Thymus (tissue), 11 donors: ENCODE measurements around the gene CCDC183. TPM values are rescaled to one million over a fixed set of nuclear protein-coding genes. Genes with fewer than 3 reads are reported as not detected.

Experiments used
- DNase-seq, 9 donors: peaks; one replicate each; pipeline ENCODE4 v3.0.0-alpha.2; 2013; ENCODE audit warnings: low spot score in 9 of 9, low read depth in 6 of 9, missing footprints in 1 of 9
- H3K27ac ChIP-seq, 2 donors: one replicate each; pipeline ENCODE4 v1.5.1; 2013; ENCODE audit warnings: control low read depth in 1 of 2, low read depth in 1 of 2, low read length in 1 of 2, mild to moderate bottlenecking in 1 of 2, moderate library complexity in 1 of 2
- H3K27me3 ChIP-seq, 2 donors: one replicate each; pipeline ENCODE4 v1.5.1; 2013; ENCODE audit warnings: low read length in 1 of 2; ENCODE audit not compliant: control insufficient read depth in 2 of 2, insufficient read depth in 1 of 2
- H3K36me3 ChIP-seq, 2 donors: one replicate each; pipeline ENCODE4 v1.5.1; 2013; ENCODE audit warnings: low read length in 1 of 2, mild to moderate bottlenecking in 1 of 2, moderate library complexity in 1 of 2; ENCODE audit not compliant: control insufficient read depth in 2 of 2, insufficient read depth in 2 of 2
- H3K4me1 ChIP-seq, 2 donors: one replicate each; pipeline ENCODE4 v1.5.1; 2013; ENCODE audit warnings: low read length in 2 of 2; ENCODE audit not compliant: control insufficient read depth in 2 of 2, insufficient read depth in 2 of 2
- H3K4me3 ChIP-seq, 2 donors: one replicate each; pipeline ENCODE4 v1.5.1; 2013; ENCODE audit warnings: low read length in 2 of 2, control low read depth in 1 of 2, mild to moderate bottlenecking in 1 of 2
- H3K9me3 ChIP-seq, 2 donors: one replicate each; pipeline ENCODE4 v1.5.1; 2013; ENCODE audit warnings: low read length in 1 of 2, mild to moderate bottlenecking in 1 of 2; ENCODE audit not compliant: control insufficient read depth in 2 of 2, insufficient read depth in 1 of 2
- WGBS: extraction: QIAGEN DNeasy Blood & Tissue Kit; methylation state at CpG from one replicate; pipeline ENCODE4 v1.1.7; 2013; 5-methylcytosine and 5-hydroxymethylcytosine counted together
- polyA plus RNA-seq: library from polyadenylated mRNA; stranded (reverse); fragments of 200-250 nt; gene quantifications from one replicate; pipeline ENCODE4 v1.2.3, GENCODE V29; 2013
- total RNA-seq: library from RNA; stranded (reverse); fragments of 120-200 nt; gene quantifications from one replicate; pipeline ENCODE4 v1.2.4, GENCODE V29; 2013
- donor health status: healthy.

The CCDC183 gene
- total and polyA plus RNA-seq, 2 donors: 3.2 to 5.0 TPM

- peaks cover 59 to 69% of the 10 kb centered on the region in 2 donors for H3K36me3 ChIP-seq
- H3K27me3 ChIP-seq: peaks cover 0 to 4% of the 10 kb centered on the region in 2 donors
- H3K4me3 ChIP-seq: no peak overlapping the region
- H3K4me1 ChIP-seq: peaks cover 0 to 4% of the 10 kb centered on the region in 2 donors
- DNase-seq: no peak
- H3K27ac ChIP-seq: no peak overlapping the region
- H3K9me3 ChIP-seq: peaks cover 0 to 2% of the 10 kb centered on the region in 2 donors
- 98% methylated on average over 21 of the region's 21 CpGs for WGBS
Measured at GRCh38 chr9:136824496-136825225, 28.5 kb downstream of the CCDC183 start.

- no peak overlapping the region for H3K4me3 ChIP-seq
- H3K27me3 ChIP-seq: peaks cover 0 to 4% of the 10 kb centered on the region in 2 donors
- 96% methylated on average over 44 of the region's 44 CpGs for WGBS
- no peak overlapping the region for H3K27ac ChIP-seq
- peaks cover 0 to 2% of the 10 kb centered on the region in 2 donors for H3K9me3 ChIP-seq
- DNase-seq: no peak
- H3K36me3 ChIP-seq: peaks cover 68 to 78% of the 10 kb centered on the region in 2 donors
- peaks cover 0 to 4% of the 10 kb centered on the region in 2 donors for H3K4me1 ChIP-seq
Measured at GRCh38 chr9:136825295-136826187, 29.4 kb downstream of the CCDC183 start.

GRCh38 chr9:136826188-136826541 lies 30.0 kb downstream of the CCDC183 start:
- no peak for DNase-seq

GRCh38 chr9:136826703-136827582 lies 30.8 kb downstream of the CCDC183 start:
- WGBS: 97% methylated on average over 24 of the region's 24 CpGs
- Histone ChIP-seq H3K4me1 (no peaks in the 10 kb centered on the region), H3K36me3 (peaks cover 82 to 90% of the 10 kb centered on the region in 2 donors), H3K9me3 (peaks cover 0 to 2% of the 10 kb centered on the region in 2 donors), H3K27ac (no peak overlapping the region), H3K27me3 (no peaks in the 10 kb centered on the region), H3K4me3 (no peak overlapping the region)
- DNase-seq: no peak

More at GRCh38 chr9:136826188-136826541, 30.0 kb downstream of the CCDC183 start:
- peaks cover 0 to under 1% of the 10 kb centered on the region in 2 donors for H3K27me3 ChIP-seq
- H3K27ac ChIP-seq: no peak overlapping the region
- no peak overlapping the region for H3K4me3 ChIP-seq
- H3K36me3 ChIP-seq: peaks cover 74 to 85% of the 10 kb centered on the region in 2 donors
- WGBS: 98% methylated on average over 17 of the region's 17 CpGs
- H3K9me3 ChIP-seq: peaks cover 0 to 2% of the 10 kb centered on the region in 2 donors
- H3K4me1 ChIP-seq: no peaks in the 10 kb centered on the region

GRCh38 chr9:136827794-136828473 lies 31.8 kb downstream of the CCDC183 start:
- DNase-seq: no peak
- Histone ChIP-seq H3K4me1 (no peaks in the 10 kb centered on the region), H3K27me3 (no peaks in the 10 kb centered on the region), H3K9me3 (peaks cover 0 to 2% of the 10 kb centered on the region in 2 donors), H3K27ac (no peak overlapping the region), H3K4me3 (no peak overlapping the region), H3K36me3 (peaks cover 86 to 94% of the 10 kb centered on the region in 2 donors)
- WGBS: 98% methylated on average over 14 of the region's 14 CpGs

- DNase-seq: no peak
- Histone ChIP-seq H3K9me3 (peaks cover 0 to 2% of the 10 kb centered on the region in 2 donors), H3K27ac (no peak overlapping the region), H3K4me1 (no peaks in the 10 kb centered on the region), H3K4me3 (no peak overlapping the region), H3K36me3 (peaks cover 80 to 88% of the 10 kb centered on the region in 2 donors), H3K27me3 (no peaks in the 10 kb centered on the region)
- WGBS: 97% methylated on average over 31 of the region's 31 CpGs
Measured at GRCh38 chr9:136828474-136829140, 32.5 kb downstream of the CCDC183 start.

- Histone ChIP-seq H3K27me3 (no peaks in the 10 kb centered on the region), H3K27ac (no peak overlapping the region), H3K4me1 (no peaks in the 10 kb centered on the region), H3K4me3 (no peak overlapping the region), H3K9me3 (peaks cover 0 to 2% of the 10 kb centered on the region in 2 donors), H3K36me3 (peaks cover 78 to 86% of the 10 kb centered on the region in 2 donors)
- no peak for DNase-seq
- 97% methylated on average over 14 of the region's 14 CpGs for WGBS
Measured at GRCh38 chr9:136829412-136829811, 33.3 kb downstream of the CCDC183 start.
